SIG-M5 treated with dmso at 0.1 percent for 504 hours (cell line): ENCODE results near the gene CCDC57.

Source experiments
- DNase-seq: peaks from one replicate; lab custom pipeline; 2025; ENCODE audit not compliant: unreplicated experiment; lab: John Stamatoyannopoulos, UW

The CCDC57 gene

DNA sequence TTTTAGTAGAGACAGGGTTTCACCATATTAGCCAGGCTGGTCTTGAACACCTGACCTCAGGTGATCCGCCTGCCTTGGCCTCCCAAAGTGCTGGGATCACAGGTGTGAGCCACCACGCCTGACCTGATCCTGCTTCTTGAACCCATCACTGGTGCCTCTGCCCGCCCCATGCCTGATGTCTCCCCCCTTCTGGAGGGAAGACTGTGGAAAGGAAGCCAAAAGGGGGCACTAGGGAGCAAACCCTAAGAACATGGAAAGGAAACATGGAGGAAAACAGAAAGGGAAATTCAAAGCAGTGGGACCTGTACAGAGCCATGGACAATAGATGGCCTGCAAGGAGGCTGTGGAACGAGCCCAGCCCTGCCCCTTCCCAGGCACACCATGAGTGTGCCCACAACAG is 83.5 kb downstream of the CCDC57 start:
- DNase-seq: no peak

DNA sequence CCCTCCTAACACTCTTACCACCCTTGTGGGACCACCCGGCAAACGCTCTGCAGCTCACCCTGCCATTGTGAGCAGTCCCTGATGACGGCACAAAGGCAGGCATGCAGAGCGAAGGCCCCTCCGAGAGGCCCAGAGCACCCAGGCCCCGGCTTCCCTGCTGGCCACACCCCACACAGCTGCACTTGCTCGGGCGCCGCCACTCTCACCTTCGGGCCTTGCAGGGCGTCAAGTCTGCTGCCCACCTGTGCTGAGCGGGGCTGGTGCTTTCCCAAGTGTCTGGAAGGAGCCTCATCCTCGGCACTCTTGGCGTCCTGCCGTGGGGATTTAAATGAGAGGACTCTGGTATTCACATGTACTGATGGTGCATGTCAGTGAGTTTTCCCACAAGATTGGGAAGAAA is 84.4 kb downstream of the CCDC57 start:
- no peak for DNase-seq

DNA sequence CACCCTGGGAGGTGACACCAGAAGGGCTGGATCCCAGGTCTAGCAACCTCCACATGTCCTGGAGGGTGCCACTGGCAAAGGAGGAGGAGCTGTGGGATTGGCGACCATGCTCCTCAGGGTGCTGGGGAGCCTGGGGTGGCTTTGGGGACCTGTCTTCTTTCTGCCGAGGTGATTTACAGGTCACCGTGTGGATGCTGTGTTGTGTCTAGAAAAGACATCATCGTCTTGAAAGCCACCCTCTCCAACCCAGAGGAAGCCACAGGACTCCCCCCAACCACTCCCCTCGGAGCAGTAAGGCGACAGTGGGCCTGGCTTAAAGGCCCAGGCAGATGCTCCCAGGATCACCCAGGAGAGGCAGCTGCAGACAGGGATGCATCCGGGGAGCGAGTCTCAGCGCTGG is 84.9 kb downstream of the CCDC57 start:
- DNase-seq: no peak

DNA sequence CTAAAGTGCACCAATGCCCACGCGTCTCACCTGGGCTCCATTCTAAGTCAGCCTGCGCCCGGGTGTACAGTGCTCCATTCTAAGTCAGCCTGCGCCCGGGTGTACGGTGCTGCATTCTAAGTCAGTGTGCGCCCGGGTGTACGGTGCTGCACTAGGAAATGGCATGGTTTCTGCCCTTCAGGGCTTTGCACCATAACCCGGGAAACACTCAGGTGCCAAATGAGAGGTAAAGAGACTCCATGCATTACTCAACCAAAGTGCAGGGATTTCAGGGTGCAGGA is 85.4 kb downstream of the CCDC57 start:
- DNase-seq: no peak

DNA sequence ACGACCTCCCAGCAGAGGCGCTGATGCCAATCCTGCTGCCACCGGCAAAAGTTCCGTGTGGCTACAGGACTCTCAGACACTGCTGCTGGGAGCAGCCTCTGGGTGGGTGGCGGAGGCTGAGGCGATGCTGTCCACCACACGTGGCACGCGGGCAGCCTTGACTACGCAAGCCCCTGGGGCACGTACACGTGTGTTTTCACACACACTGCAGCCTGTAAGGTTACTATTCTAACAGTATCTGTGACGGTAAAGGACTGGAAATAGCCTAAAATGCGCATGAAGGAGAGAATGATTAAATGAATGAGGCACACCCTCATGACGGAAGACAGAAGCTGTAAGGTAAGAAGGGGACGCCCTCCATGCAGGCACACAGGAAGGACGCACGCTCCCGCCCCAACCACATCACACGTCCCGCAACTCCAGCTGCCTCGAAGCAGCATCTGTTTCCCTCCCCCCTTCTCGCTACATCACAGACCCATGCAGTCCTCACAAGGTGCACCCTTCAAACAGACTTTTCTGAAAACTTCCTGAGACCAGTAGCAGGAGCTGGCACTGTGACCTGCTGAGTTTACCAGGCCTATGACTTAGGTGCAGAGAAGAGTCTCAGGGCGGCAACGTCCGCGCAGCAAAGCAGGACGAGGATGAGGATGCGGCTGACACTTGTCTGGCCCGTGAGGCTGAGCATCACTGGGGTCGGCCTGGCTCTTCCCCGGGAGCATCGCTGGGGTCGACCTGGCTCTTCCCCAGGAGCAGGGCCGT is 85.9 kb downstream of the CCDC57 start:
- no peak for DNase-seq

DNA sequence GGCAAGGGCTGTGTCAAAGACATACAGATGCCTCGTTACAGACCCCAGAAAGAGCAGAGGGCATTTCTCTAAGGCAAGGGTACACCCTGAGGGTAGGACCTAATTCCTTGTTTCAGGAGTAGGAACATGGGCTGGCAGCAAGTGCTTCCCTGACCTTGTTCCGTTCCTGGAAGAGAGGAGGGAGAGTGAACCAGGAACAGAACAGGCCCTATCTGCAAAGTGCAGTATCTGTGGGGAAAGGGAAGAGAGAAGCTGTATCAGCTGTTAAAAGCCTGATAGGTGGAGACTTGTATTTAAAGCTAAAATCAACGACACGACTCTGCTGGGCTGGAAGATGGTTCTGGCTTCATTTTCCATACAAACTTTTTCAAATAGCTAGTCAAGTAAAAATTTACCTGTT is 88.5 kb downstream of the CCDC57 start:
- no peak for DNase-seq

DNA sequence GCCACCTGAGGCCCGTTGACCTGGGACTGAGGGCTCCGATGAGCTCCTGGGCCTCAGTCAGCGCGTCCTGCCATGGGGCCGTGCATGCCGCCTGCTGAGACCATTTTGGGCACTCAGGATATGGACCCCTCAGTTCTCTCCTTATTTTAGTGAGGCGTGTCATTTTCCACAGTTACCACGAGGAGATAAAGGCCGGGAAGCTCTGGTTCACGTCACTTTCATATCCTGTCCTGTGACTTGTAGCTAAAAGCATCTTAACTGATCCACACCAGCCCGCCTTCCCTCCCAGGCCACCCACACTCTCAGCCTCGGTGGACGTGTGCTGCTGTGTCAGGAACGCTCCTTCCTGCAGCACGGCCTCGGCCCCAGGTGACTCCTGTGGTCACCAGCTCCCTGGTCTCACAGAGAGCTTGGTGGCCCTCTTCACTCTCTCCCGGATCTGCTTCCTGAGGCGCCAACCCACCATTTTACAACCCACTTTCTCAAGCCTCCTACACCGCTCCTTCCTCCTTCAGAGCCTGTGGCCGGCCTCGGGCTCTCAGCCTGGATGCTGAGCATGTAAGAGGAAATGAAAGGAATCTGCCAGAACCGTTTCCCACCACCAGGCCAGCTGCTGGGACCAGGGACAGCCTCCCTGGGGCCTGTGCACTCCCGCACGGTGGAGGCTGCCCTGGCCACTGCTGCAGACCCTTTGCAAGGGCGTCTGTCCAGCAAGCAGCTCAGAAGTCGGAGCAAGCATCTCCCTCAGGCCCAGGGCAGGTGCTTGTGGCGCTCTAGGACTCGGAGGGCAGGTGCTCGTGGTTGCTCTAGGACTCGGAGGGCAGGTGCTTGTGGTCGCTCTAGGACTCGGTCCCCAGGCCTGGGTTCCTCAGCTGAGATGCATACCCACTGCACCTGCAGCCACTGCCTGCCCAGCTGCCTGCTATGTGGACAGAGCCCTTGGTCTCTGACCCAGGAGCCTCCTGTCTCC is 90.7 kb downstream of the CCDC57 start:
- no peak for DNase-seq

DNA sequence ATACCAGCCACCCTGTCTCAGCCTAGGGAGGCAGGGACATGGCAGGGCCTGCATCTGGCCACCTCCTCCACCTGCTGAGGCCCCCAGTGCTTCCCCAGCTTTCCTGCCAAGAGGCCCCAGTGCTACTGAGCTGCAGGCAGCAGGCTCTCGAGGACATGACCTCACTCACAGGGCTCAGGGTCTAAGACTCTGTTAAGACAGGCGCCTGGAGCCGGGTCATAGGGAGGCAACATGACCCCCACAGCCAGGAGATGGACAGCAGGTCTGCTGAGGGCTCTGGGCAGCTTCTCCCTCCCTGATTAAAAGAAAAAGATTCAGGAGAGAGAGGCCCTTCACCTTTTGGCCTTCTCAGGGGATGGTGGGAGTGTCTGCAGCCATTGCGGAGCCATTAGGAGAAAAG is 91.4 kb downstream of the CCDC57 start:
- no peak for DNase-seq

DNA sequence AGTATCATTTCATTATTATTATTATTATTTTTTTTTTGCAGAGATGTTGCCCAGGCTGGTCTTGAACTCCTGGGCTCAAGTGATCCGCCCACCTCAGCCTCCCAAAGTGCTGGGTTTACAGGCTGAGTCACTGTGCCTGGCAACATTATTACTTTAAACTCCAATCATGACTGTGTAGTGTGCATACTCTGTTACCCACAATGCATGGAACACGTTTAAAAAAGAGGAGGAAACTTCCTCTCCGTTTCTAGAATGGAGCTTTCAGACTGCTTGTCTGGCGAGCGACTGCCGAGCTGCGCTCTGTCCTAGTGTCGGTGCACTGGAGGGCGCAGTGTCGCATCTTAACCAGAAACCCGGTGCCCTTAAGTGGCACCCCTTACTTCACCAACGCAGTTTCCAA is 92.5 kb downstream of the CCDC57 start:
- no peak for DNase-seq

DNA sequence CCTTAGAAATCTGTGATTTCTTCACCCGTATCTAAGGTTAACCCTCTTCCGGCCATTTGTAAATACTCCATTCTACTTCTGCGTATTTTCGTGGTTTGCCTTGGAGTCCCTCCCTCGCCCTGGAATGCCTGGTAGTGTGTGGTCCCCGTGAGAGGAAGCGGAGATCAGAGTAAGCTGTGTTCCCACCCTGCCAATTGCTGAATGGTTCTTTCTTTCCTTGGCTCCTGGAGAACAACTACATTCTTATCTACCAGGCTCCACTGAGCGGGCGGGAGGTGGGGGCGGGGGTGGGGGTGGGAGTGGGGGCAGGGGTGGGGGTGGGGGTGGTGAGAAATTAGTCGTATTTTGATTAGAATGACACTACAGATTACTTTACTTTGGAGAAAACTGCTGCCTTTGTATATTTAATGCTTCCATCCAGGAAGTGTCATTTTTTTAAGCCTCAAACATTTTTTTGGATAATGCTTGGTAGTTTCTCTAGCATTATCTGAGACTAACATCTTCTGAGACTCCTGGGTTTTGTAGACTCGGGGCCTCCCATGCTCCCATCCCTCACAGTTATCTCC is 93.7 kb downstream of the CCDC57 start:
- DNase-seq: no peak

DNA sequence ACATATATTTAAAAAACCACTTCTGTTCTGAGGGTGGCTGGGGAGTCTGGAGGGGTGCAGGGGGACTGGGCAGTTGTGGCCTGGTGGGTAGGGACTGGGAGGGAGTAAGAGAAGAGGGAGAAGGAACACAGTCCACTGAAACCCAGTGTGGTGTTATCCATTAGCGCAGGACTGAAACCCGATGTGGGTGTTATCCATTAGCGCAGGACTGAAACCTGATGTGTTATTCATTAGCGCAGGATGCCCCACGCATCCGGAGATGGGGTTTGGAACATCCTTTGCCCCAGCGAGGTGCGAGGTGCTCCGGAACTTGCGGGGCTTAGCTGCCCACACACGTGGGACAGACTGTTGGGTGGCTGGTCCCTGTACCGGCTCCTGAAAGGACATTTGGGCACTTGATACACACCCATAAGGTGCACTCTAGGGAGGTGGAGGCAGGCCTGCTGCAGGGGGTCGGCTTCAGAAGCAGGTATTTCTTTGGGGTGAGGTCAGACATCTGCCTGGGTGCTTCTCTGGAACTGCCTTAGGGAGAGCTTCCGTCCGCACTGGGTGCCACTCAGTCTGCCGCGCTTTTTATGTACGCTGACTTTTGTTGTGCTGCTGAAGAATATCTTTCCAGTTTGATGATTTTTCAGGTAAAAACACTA is 94.4 kb downstream of the CCDC57 start:
- no peak for DNase-seq

DNA sequence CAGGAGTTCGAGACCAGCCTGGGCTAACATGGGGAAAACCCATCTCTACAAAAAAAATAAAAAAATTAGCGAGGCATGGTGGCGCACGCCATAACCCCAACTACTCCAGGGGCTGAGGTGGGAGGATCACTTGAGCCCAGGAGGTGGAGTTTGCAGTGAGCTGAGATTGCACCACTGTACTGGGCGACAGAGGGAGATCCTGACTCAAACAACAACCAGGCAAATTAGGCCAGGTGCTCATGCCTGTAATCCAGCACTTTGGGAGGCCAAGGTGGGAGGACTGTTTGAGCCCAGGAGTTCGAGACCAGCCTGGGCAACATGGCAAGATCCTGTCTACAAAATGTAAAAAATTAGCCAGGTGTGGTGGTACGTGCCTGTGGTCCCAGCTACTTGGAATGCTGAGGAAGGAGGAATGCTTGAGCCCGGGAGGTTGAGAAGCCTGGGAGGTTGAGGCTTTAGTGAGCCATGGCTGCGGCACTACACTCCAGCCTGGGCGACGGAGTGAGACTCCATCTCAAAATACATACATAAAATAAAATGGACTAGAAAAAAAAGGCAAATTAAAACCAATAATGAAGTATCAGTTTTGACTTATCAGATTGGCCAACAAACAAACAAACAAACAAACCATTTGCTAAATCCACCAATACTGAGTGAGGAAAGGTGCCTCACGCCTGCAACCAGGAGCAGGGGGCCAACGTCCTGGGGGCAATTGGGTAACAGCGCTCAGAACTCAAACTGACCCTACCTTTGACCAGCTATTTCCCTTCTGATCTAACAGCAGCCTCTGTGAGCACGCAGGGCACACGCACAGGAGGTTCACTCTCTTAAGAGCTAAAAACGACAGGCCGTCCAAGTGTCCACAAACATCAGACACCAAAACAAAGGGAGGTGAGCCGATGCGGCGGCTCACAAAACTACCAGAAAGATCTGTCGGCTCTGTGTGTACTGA is 95.2 kb downstream of the CCDC57 start:
- DNase-seq: no peak

DNA sequence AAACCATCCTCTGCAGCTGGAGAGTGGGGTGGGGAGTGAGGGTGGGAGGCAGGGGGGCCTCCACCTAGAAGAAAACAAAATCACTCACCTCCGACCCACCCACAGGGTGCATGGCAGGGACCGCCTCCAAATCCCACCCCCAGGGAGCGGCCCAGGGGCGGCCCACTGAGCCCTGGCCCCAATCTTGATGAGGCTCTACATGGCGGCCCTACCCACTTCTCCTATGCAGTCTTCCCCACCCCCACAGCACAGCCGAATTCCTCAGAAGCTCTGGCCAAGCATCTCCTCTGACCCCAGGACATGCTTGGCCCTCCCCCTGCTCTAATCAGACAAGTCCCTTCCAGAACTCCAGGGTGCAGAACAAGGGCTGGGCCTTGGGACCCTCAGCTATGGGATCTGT is 96.4 kb downstream of the CCDC57 start:
- DNase-seq: no peak

DNA sequence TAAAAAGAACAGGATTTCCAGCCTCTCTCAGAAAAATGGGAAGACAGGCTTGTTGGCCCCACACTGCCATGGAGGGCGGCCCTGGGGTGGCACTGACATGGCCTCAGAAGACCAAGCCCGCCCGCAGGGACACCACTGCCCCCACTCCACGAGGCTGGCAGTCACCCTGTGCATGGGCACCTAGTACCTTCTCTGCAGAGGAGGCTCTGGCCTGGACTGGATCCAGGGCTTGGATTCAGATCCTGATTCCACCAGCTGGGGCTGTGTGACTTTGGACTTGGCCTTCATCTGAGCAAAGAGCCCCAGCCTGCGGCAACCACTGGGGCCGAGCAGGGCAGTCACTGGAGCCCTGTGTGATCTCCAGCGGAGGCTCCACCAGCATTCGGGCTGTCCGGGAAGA is 97.8 kb downstream of the CCDC57 start:
- DNase-seq: no peak

DNA sequence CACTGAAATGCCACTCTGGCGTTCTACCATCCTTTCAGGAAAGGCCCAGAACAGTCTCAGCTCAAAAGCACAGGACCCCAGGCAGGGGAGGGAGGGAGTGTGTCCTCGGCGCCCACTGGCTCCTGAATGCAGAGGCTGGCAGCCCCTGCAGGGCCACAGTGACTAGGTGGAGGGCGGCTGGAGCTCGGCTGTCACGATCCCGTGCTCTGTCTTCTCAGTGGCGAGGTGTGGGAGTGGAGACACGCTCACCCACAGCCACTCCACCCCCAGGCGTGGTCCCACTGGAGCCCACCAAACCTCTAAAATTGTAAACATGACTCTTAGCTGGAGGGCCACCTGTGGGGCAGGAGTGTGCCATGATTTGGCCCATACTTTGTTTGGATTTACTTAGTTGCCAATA is 98.2 kb downstream of the CCDC57 start:
- DNase-seq: no peak

DNA sequence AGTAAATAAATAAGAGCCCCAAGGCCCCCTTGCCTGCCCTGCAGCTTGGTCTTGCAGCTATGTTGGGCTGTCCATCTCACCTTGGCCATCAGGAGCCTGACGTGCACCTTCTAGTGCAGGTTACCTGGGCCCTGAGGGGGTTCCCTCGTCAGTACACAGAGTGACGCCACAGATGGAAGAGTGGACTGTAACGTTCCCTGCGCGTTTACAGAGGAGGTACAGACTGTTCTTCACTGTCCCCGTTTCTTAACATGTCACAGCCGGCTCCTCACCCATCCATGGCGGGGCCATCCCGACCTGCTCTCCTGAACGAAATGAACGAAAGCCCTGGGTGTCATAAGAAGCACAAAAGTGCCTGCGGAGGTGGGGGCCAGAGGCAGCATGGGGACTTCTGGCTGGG is 98.7 kb downstream of the CCDC57 start:
- no peak for DNase-seq

DNA sequence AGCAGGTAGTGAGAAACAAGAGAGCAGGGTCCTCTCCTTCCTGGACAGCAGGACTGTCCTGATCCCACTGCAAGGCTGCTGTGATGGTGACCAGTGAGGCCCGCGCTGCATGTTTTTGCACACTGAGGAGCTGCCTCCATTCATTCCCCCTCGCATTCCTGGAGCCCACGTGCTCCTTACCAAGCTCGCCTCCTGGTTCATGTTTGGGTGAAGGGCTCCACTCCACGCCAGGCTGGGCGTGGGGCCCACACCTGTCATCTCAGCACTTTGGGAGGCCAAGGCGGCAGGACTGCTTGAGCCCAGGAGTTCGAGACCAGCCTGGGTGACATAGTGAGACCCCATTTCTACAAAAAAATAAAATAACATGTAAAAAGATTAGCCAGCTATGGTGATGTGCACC is 99.2 kb downstream of the CCDC57 start:
- DNase-seq: no peak

DNA sequence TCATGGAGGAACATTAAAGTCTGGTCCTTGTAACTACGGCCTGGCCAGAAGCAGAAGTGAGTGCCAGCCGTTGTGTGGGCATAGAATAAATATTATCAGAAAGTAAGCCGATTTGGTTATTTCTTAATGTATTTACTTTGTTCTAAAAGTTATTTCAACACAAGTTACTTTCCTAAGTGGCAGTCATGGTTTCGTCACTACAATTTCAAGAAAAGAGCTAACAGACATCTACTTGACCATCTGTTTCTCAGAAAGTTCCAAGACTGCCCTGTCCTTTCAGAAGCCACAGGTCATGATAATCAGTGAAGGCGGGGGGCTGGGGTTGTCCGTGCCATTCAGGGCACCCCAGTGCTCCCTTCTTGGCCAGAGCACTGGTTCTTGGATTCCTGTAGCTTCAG is 99.7 kb downstream of the CCDC57 start:
- no peak for DNase-seq

DNA sequence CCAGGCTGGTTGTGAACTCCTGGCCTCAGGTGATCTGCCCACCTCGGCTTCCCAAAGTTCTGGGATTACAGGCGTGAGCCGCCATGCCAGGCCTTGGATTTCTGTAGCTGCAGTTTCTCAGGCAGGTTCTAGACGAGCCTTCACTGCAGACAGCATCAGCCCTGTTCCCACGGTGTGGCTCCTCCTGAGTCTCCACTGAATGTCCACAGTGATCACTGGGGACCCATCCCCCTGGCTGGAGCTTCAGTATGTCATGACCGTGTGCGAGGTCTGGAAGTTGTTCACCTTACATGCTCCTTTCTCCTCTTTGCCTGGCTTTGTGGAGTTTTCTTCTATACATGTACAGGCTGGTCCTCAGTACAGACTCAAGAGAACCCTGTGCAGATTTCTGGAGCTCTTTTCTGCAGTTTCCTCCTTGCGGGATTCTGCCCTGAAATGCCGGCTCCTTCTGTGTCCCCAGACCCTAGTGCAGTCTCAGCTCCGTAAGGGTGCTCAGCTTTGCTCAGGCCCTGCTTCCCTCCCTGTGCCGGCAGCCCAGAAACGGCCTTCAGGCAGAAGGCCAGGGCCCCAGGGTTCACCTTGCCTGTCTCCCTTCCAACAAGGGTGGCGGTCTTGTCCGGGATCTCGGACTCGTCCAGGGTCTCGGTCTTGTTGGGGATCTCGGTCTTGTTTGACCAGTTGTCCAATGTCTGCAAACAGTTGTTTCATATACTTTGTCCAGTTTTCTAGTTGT is 100.3 kb downstream of the CCDC57 start:
- DNase-seq: no peak

DNA sequence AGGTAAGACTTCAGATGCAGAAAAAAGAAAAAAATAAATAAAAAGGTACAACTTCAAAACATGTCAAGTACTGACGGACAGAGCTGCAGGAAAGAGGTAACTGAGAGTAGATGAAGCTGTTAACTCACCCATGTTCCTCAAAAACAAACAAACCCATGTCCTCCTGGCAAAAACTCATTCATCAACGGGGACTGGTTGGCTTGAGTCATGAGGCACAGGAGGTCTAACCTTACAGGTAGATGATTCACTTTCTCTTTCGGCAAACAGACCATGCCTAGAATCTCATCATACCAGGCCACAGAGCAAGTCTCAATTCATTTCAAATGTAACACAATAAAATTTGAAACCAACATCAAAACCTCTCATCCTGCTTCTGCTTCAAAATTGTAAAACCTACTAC is 102.3 kb downstream of the CCDC57 start:
- peak; percentile 21 for DNase-seq
